Breast epithelium (tissue), 3 donors: ENCODE data around the gene UBL5.

Experiments
- CTCF ChIP-seq, 3 donors: fragments of 450-650 bp; IDR thresholded peaks; one replicate each; pipeline ENCODE4 v1.5.1; 2016 to 2017; ENCODE audit warnings: antibody characterized with exemption in 3 of 3, mild to moderate bottlenecking in 3 of 3, moderate library complexity in 3 of 3
- POLR2A ChIP-seq: fragments of 450-650 bp; IDR thresholded peaks from one replicate; pipeline ENCODE4 v1.6.1; 2016; ENCODE audit warnings: antibody characterized with exemption, mild to moderate bottlenecking, moderate library complexity

DNA sequence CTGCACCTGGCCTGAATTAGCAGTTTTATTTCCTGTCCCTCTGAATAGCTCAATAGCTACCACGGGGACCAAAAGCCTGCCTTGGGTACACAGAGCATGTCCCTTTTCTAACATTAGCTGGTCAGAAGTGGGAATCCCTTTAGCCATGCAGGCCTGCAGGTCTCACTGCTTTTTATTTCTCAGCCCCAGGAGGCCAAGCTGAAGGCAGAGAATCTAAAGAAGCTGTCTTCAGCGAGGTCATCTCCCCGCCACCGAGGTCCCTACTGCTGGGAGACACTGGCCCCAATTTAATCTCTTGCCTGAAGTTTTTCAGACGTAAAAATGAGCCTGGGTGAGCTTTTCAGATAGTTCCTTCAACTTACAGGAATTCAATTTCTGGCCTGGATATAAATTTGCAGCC, 48.1 kb downstream of the UBL5 start:
- TF ChIP-seq CTCF (IDR thresholded peaks at IDR 0.05), result no peak
- no peak for TF ChIP-seq POLR2A
